Measurements from ENCODE around the gene IL10.

- TF ChIP-seq BACH2 (CRISPR knock-in tag; IDR thresholded peaks at IDR 0.05; ENCODE audit: borderline replicate concordance) (no peak), CREB5 (CRISPR knock-in tag; IDR thresholded peaks at IDR 0.05; ENCODE audit: low read depth) (no peak)
Observed at GRCh38 chr1:206732508-206732907, 39.8 kb downstream of the IL10 start.
